Calu3 (cell line): Measurements from ENCODE around the gene FGD3. TPM values are rescaled to one million over a fixed set of nuclear protein-coding genes. Genes with fewer than 3 reads are reported as not detected.

Experiments
- BruUV-seq: library from RNA; stranded (reverse); fragments of 400-500 nt; replicated peaks from 2 replicates; lab custom pipeline; 2021; lab: Mats Ljungman, UMichigan
- CTCF ChIA-PET: fragments of 300-600 bp; sonication (Branson Sonifier 250); formaldehyde crosslinking; loops from one replicate; lab custom pipeline; 2022; ENCODE audit warnings: antibody characterized with exemption; lab: Charles Lee
- DNase-seq: peaks from one replicate; pipeline ENCODE4 v3.0.0; 2022
- H3K27ac Mint-ChIP-seq: one replicate; pipeline ENCODE4 v1.8.0; 2022; ENCODE audit warnings: mixed read lengths; ENCODE audit not compliant: unreplicated experiment
- H3K27me3 Mint-ChIP-seq: one replicate; pipeline ENCODE4 v1.8.0; 2022; ENCODE audit warnings: mixed read lengths; ENCODE audit not compliant: unreplicated experiment
- H3K36me3 Mint-ChIP-seq: one replicate; pipeline ENCODE4 v1.8.0; 2022; ENCODE audit warnings: mild to moderate bottlenecking, moderate library complexity, mixed read lengths; ENCODE audit not compliant: insufficient read depth, unreplicated experiment
- H3K4me1 Mint-ChIP-seq: one replicate; pipeline ENCODE4 v1.8.0; 2022; ENCODE audit warnings: mild to moderate bottlenecking, low read depth, mixed read lengths; ENCODE audit not compliant: unreplicated experiment
- H3K4me3 Mint-ChIP-seq: one replicate; pipeline ENCODE4 v1.8.0; 2022; ENCODE audit warnings: mild to moderate bottlenecking, low read depth, moderate library complexity, mixed read lengths; ENCODE audit not compliant: unreplicated experiment
- H3K9me3 Mint-ChIP-seq: one replicate; pipeline ENCODE4 v1.8.0; 2022; ENCODE audit warnings: low read depth, mixed read lengths; ENCODE audit not compliant: unreplicated experiment
- CTCF ChIP-seq: fragments of 200-600 bp; IDR thresholded peaks from one replicate; pipeline ENCODE4 v1.8.0; 2022; ENCODE audit warnings: antibody characterized with exemption; ENCODE audit not compliant: unreplicated experiment
- intact Hi-C: fragments of 100-400 bp; cut with micrococcal nuclease; formaldehyde crosslinking; loops from one replicate; pipeline ENCODE4 v1.10.0; 2022; ENCODE audit not compliant: unreplicated experiment
- total RNA-seq: library from RNA; stranded (reverse); gene quantifications from 2 replicates; pipeline ENCODE4 v1.2.3, GENCODE V29; 2022

FGD3 gene
- total RNA-seq, 1 experiment from 2014 or later: 3.1 TPM

DNA sequence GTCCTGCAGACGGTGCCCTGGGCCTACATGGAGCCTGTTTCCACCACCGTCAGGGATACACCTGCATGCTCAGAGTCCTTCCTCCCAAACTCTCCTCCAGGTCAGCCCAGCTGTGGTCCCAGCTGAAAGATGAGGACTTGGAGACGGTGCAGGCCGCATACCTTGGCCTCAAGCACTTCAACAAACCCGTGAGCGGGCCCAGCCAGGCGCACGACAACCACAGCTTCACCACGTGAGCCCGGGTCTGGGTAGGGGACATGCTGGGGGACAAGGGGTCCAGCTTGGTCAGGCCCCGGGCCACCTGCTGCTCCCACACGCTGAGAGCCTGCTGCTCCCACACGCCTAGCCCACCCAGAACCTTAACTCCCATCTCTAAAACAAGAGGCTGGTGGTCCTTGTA, 132.0 kb downstream of the FGD3 start:
- Mint-ChIP-seq H3K4me1 (no peaks in the 10 kb centered on the region), H3K27me3 (no peaks in the 10 kb centered on the region), H3K4me3 (no peak overlapping the region), H3K9me3 (no peaks in the 10 kb centered on the region), H3K36me3 (no peaks in the 10 kb centered on the region), H3K27ac (no peak overlapping the region)
- no TSS peak for BruUV-seq
- DNase-seq: no peak
- CTCF ChIA-PET: no interaction called here
- no peak for TF ChIP-seq CTCF
- intact Hi-C loops: no loop called here

GRCh38 chr9:93080406-93080805, 133.1 kb downstream of the FGD3 start:
- no peak for TF ChIP-seq CTCF
- no peak for DNase-seq
- no TSS peak for BruUV-seq
- H3K36me3 Mint-ChIP-seq: no peaks in the 10 kb centered on the region
- CTCF ChIA-PET: no interaction called here
- no peak overlapping the region for H3K27ac Mint-ChIP-seq
- no peak overlapping the region for H3K4me3 Mint-ChIP-seq
- intact Hi-C loops: no loop called here
- no peaks in the 10 kb centered on the region for H3K4me1 Mint-ChIP-seq
- no peaks in the 10 kb centered on the region for H3K27me3 Mint-ChIP-seq
- no peaks in the 10 kb centered on the region for H3K9me3 Mint-ChIP-seq

- no TSS peak for BruUV-seq
- no peak overlapping the region for H3K4me3 Mint-ChIP-seq
- CTCF ChIA-PET: no interaction called here
These were observed 133.8 kb downstream of the FGD3 start for GRCh38 chr9:93081081-93081529.

DNA sequence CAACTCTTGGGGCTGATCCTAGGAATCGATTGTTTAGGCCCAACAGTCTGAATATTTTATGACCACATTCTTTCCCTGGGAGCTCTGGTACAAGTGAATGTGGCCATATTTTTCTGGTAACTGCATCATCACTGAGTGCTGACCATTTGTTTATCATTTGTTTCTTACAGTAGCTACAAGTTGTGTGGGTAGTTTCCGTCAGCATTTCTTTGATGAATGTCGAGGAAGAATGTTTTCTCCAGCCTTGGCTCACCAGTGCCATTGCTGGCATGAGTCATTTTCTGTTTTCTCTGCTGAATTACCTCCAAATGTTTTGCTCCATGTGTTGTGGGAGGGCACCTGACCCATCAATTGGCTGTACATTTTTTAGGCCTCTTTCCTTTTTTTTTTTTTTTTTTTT, 134.6 kb downstream of the FGD3 start:
- no TSS peak for BruUV-seq
- CTCF ChIA-PET: interaction anchor here (0.5 to 0.7 kb wide), 4 partner anchors 10 to 348 kb away, joined by 3 to 6 read pairs (median 4); no protein-coding TSS in a partner anchor
- Mint-ChIP-seq H3K27me3 (no peaks in the 10 kb centered on the region), H3K27ac (no peak overlapping the region), H3K9me3 (no peaks in the 10 kb centered on the region), H3K4me3 (no peak overlapping the region), H3K4me1 (no peaks in the 10 kb centered on the region), H3K36me3 (no peaks in the 10 kb centered on the region)
- TF ChIP-seq CTCF: no peak
- no peak for DNase-seq
- intact Hi-C loops: no loop called here

More at GRCh38 chr9:93081081-93081529, 133.8 kb downstream of the FGD3 start:
- no peaks in the 10 kb centered on the region for H3K27me3 Mint-ChIP-seq
- no peaks in the 10 kb centered on the region for H3K4me1 Mint-ChIP-seq
- H3K9me3 Mint-ChIP-seq: no peaks in the 10 kb centered on the region
- H3K27ac Mint-ChIP-seq: no peak overlapping the region
- DNase-seq: no peak
- intact Hi-C loops: no loop called here
- no peak for TF ChIP-seq CTCF
- no peaks in the 10 kb centered on the region for H3K36me3 Mint-ChIP-seq
